ENCODE results near the gene IKBIP. TPM values are rescaled to one million over a fixed set of nuclear protein-coding genes. Genes with fewer than 3 reads are reported as not detected.

Gene IKBIP
- total and polyA plus RNA-seq, 9 of the 15 experiments (the other 6 are each of a cell fraction or from before 2014, with no cell fraction given) = 3.3 to 19.5 (median 14.9) TPM

DNA sequence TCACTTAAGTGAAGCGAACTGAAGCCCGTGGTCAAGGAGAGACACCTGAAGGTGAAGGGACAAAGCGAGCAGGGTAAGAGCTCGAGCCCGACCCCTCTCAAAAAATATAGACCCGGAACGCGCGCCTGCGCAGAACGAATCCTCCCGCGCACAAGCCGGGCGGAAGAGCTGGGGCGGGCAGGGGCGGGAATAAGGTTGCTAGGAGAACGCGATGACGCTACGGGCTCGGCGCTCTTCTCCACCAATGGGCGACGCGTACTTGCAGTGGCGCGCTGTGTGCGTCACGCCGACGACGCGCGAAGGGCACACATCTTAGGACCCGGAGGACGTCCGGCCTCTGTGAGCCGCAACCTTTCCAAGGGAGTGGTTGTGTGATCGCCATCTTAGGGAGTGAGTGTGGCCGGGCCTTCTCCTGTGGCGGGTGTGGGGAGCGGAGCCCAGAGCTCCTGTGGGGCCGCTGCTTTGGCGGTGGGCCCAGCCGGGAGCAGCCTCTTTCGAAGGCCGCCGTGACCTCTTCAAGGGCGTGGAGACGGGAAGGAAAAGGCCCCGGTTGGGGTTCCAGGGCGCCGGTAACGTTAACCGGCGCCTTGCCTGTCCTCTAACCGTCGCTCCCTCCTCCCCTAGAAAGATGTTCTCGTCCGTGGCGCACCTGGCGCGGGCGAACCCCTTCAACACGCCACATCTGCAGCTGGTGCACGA, 51.1 kb downstream of the IKBIP start, which contains the start of gene SLC25A3 (continued):
- TF ChIP-seq, protein P1, sequence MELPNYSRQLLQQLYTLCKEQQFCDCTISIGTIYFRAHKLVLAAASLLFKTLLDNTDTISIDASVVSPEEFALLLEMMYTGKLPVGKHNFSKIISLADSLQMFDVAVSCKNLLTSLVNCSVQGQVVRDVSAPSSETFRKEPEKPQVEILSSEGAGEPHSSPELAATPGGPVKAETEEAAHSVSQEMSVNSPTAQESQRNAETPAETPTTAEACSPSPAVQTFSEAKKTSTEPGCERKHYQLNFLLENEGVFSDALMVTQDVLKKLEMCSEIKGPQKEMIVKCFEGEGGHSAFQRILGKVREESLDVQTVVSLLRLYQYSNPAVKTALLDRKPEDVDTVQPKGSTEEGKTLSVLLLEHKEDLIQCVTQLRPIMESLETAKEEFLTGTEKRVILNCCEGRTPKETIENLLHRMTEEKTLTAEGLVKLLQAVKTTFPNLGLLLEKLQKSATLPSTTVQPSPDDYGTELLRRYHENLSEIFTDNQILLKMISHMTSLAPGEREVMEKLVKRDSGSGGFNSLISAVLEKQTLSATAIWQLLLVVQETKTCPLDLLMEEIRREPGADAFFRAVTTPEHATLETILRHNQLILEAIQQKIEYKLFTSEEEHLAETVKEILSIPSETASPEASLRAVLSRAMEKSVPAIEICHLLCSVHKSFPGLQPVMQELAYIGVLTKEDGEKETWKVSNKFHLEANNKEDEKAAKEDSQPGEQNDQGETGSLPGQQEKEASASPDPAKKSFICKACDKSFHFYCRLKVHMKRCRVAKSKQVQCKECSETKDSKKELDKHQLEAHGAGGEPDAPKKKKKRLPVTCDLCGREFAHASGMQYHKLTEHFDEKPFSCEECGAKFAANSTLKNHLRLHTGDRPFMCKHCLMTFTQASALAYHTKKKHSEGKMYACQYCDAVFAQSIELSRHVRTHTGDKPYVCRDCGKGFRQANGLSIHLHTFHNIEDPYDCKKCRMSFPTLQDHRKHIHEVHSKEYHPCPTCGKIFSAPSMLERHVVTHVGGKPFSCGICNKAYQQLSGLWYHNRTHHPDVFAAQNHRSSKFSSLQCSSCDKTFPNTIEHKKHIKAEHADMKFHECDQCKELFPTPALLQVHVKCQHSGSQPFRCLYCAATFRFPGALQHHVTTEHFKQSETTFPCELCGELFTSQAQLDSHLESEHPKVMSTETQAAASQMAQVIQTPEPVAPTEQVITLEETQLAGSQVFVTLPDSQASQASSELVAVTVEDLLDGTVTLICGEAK (IDR thresholded peaks at IDR 0.05) = peak; percentile 68
- TF ChIP-seq, protein P1 (CRISPR knock-in tag; IDR thresholded peaks at IDR 0.05) = no peak
- TF ChIP-seq HMG20B (CRISPR knock-in tag; IDR thresholded peaks at IDR 0.05) (no peak), MYNN (IDR thresholded peaks at IDR 0.05) (peak; percentile 40; the same call in 1 of the 2 replicates), MYNN (CRISPR knock-in tag; IDR thresholded peaks at IDR 0.05) (no peak), SAP30 (IDR thresholded peaks at IDR 0.05; ENCODE audit: borderline replicate concordance, insufficient read depth, low read depth, low read length, poor library complexity, severe bottlenecking) (no peak), DEAF1 (CRISPR knock-in tag; IDR thresholded peaks at IDR 0.05) (no peak), HNRNPLL (IDR thresholded peaks at IDR 0.05; ENCODE audit: low read depth, low read length, poor library complexity, severe bottlenecking) (peak; percentile 66), SREBF1 (IDR thresholded peaks at IDR 0.05; ENCODE audit: borderline replicate concordance, low read depth, low read length) (peak; percentile 81; the same call in 1 of the 2 replicates), HDGF (IDR thresholded peaks at IDR 0.05) (no peak), PTBP1 (IDR thresholded peaks at IDR 0.05; ENCODE audit: low read depth, low read length) (no peak), ZNF165 (CRISPR knock-in tag; IDR thresholded peaks at IDR 0.05; ENCODE audit: borderline replicate concordance) (no peak), EWSR1 (IDR thresholded peaks at IDR 0.05; ENCODE audit: borderline replicate concordance, low read depth, partially characterized antibody) (no peak), SREBF2 (CRISPR knock-in tag; IDR thresholded peaks at IDR 0.05) (no peak), ZNF696 (CRISPR knock-in tag; conservative IDR thresholded peaks at IDR 0.05) (no peak), ZNF274 (IDR thresholded peaks at IDR 0.05; ENCODE audit: borderline replicate concordance, low read depth, low read length) (no peak)
- TF ChIP-seq, protein P2, sequence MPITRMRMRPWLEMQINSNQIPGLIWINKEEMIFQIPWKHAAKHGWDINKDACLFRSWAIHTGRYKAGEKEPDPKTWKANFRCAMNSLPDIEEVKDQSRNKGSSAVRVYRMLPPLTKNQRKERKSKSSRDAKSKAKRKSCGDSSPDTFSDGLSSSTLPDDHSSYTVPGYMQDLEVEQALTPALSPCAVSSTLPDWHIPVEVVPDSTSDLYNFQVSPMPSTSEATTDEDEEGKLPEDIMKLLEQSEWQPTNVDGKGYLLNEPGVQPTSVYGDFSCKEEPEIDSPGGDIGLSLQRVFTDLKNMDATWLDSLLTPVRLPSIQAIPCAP (CRISPR knock-in tag; IDR thresholded peaks at IDR 0.05; ENCODE audit: borderline replicate concordance) = no peak

Measured in K562 (cell line).